Coronary artery (tissue), 2 donors: ENCODE data around the gene RNASET2.

Experiments used
- DNase-seq: peaks from one replicate; pipeline ENCODE4 v3.0.0-alpha.2; 2017; ENCODE audit warnings: low spot score
- H3K27ac ChIP-seq, 2 donors: fragments of 200-600 bp; sonication (generic); one replicate each; pipeline ENCODE4 v1.5.1; 2016 to 2019
- H3K4me3 ChIP-seq: fragments of 200-600 bp; sonication (generic); 2 replicates; pipeline ENCODE4 v1.5.1; 2016; ENCODE audit warnings: mild to moderate bottlenecking, moderate library complexity
- TF ChIP-seq, protein P1 (sequence below): fragments of 200-600 bp; sonication (generic); IDR thresholded peaks from one replicate; pipeline ENCODE4 v1.5.1; 2019; ENCODE audit warnings: antibody characterized with exemption

Gene RNASET2

DNA sequence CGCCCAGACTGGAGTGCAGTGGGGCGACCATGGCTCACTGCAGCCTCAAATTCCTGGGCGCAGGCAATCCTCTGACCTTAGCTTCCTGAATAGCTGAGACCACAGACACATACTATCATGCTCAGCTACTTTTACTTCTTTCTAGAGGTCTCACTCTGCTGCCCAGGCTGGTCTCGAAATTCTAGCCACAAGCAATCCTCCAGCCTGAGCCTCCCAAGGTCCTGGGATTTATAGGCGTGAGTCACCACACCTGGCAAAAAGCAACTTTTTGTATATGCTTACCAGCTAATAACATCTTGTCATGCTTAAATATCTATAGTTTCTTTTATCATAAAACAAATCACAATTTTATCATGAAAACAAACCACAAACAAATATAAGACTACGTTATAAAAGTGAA is 23.0 kb downstream of the RNASET2 start:
- DNase-seq, result no peak
- Histone ChIP-seq H3K4me3 (no peak overlapping the region), H3K27ac (no peak overlapping the region)
- TF ChIP-seq, protein P1, sequence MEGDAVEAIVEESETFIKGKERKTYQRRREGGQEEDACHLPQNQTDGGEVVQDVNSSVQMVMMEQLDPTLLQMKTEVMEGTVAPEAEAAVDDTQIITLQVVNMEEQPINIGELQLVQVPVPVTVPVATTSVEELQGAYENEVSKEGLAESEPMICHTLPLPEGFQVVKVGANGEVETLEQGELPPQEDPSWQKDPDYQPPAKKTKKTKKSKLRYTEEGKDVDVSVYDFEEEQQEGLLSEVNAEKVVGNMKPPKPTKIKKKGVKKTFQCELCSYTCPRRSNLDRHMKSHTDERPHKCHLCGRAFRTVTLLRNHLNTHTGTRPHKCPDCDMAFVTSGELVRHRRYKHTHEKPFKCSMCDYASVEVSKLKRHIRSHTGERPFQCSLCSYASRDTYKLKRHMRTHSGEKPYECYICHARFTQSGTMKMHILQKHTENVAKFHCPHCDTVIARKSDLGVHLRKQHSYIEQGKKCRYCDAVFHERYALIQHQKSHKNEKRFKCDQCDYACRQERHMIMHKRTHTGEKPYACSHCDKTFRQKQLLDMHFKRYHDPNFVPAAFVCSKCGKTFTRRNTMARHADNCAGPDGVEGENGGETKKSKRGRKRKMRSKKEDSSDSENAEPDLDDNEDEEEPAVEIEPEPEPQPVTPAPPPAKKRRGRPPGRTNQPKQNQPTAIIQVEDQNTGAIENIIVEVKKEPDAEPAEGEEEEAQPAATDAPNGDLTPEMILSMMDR, result no peak

DNA sequence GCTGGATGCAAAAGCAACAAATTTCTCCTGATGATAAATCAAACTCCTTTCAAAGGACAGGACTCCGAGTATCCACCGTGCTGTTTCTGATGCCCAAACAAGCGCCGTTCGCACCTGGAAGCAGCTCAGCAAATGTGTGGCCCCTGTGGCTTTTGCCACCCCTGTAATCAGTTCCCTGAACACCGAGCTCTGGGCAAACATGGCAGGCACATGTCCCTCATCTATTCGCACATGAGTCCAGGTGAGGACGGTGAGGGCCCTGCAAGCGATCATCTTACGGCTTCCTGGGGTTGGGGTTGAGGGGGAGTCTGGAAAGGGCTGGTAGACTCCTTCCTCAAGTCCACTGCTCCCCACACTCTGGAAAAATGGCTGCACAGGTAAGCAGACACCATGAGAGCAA is 23.7 kb downstream of the RNASET2 start:
- Histone ChIP-seq H3K27ac (no peak overlapping the region), H3K4me3 (no peak overlapping the region)
- TF ChIP-seq, protein P1, result no peak
- no peak for DNase-seq

DNA sequence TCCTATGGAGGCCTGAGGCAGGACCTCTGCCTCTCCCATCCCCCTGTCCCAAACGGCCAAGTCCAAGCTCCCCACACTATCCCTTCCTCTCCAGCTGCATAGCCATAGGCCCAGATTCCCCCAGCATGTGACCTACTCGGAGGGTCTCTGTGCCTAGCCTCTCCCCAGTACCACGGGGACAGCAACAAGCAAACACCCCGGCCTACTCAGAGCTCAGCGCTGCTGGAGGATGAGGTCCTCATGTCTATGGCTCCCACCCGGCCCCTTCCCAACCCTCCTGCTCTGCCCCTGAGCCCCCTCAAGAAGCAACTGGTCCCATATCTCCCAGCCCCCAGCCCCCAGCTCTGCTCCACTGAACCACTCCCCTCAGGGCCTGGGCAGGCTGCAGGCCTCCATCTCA is 24.2 kb downstream of the RNASET2 start:
- Histone ChIP-seq H3K27ac (no peak overlapping the region), H3K4me3 (no peak overlapping the region)
- no peak for DNase-seq
- TF ChIP-seq, protein P1, result no peak

DNA sequence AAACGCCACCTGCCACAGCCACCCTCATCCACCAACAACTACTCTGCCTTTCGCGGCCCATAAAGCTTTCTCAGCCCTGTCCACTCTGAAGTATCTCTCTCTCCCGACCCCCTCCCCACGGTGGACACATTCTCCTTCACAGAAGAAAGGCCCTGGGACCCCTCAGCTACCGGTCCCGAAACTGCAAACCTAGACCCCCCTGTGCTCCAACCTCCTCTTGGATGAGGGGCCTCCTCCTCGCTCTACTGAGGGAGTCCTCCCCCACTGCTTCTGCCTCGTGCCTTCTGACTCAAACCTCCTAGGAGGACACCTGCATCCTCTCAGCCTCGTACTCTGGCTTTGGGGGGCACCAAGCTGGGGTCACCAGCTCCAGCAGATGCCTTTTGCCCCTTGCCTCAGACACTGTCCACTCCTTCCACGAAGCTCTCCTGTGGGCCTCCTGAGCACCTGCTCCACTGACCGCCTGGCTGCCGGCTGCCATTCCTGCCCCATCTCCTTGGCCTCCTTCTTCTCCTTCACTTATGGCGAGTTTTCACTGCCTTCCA is 24.9 kb downstream of the RNASET2 start:
- Histone ChIP-seq H3K4me3 (no peak overlapping the region), H3K27ac (no peak overlapping the region)
- no peak for DNase-seq
- TF ChIP-seq, protein P1, result no peak

DNA sequence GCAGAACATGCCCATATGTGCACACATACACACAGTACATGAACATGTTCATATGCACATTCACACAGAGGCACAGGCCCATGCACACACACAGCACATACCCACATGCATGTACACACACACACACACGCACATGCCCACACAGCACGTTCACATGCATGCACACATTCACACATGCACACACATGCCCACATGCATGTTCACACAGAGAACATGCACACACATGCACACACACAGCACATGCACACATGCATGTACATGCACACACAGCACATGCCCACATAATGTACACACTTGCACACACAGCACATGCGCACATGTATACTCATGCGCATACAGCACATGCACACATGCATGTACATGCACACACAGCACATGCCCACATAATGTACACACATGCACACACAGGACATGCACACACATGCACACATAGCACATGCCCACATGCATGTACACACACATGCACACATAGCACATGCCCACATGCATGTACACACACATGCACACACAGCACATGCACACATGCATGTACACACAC is 25.9 kb downstream of the RNASET2 start:
- Histone ChIP-seq H3K4me3 (no peak overlapping the region), H3K27ac (no peak overlapping the region)
- TF ChIP-seq, protein P1, result no peak
- DNase-seq, result no peak

DNA sequence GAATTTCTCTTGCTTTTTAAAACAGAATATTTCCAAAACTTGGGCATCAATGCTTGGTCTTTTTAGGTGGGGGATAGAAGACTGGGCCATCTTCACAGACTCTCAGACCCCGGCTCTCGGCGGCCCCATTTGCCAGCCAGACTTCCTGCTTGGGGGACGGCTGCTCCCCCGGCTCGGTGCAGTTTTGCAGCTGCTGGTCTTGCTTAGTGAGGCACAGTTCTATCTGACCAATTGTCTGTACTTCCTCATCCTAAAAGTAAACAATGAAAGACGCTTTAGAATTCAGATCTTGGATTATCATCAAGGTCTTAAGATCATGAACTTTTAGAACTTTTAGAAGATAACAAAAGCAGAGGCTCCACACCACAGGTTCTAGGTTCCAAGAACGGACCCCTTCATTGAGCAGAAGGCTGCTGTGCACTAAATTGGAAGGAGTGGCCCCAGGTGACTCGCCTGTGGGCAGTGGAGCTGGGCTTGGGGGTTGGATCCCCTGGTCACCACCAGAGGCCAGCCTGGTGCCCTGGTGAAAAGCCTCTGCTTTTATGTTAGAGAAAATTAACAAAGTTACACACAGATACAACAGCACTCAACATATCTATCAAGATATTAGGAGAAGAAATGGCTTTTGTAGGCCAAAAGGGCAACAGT is 26.7 kb downstream of the RNASET2 start:
- TF ChIP-seq, protein P1, result no peak
- no peak for DNase-seq
- Histone ChIP-seq H3K27ac (no peak overlapping the region), H3K4me3 (no peak overlapping the region)
